KMS-11 (cell line): ENCODE results near the gene STIM1.
"Not testable (repeated sequence)": the region's sequence is repeated elsewhere in the genome, so short reads cannot be mapped to it uniquely, and the experiment has no call there.

ENCODE experiments used
- H2AFZ ChIP-seq: fragments of 200-600 bp; sonication (generic); 2 replicates; pipeline ENCODE4 v1.6.1; 2016; ENCODE audit warnings: antibody characterized with exemption, mixed run types, low read depth
- H3K27ac ChIP-seq: fragments of 200-600 bp; sonication (generic); 2 replicates; pipeline ENCODE4 v1.6.1; 2016; ENCODE audit warnings: mild to moderate bottlenecking, mixed run types
- H3K27me3 ChIP-seq: fragments of 200-600 bp; sonication (generic); 2 replicates; pipeline ENCODE4 v1.6.1; 2017; ENCODE audit warnings: mild to moderate bottlenecking, low read depth, mixed run types, moderate library complexity; ENCODE audit not compliant: insufficient read depth
- H3K36me3 ChIP-seq: fragments of 200-600 bp; sonication (generic); 2 replicates; pipeline ENCODE4 v1.6.1; 2017; ENCODE audit warnings: mild to moderate bottlenecking, mixed run types; ENCODE audit not compliant: insufficient read depth
- H3K4me1 ChIP-seq: fragments of 200-600 bp; sonication (generic); 2 replicates; pipeline ENCODE4 v1.6.1; 2016; ENCODE audit warnings: mild to moderate bottlenecking, low read depth, mixed run types; ENCODE audit not compliant: poor library complexity, severe bottlenecking
- H3K4me2 ChIP-seq: fragments of 200-600 bp; sonication (generic); 2 replicates; pipeline ENCODE4 v1.7.0; 2016; ENCODE audit warnings: mild to moderate bottlenecking, mixed run types
- H3K4me3 ChIP-seq: fragments of 200-600 bp; sonication (generic); IDR thresholded peaks from 2 replicates; pipeline ENCODE4 v1.6.1; 2017; ENCODE audit warnings: low read depth, low read length, mixed read lengths; ENCODE audit not compliant: insufficient read depth
- H3K79me2 ChIP-seq: fragments of 200-600 bp; sonication (generic); 2 replicates; pipeline ENCODE4 v1.6.1; 2016; ENCODE audit warnings: low read depth, mixed run types; ENCODE audit not compliant: insufficient read depth
- H3K9ac ChIP-seq: fragments of 200-600 bp; sonication (generic); 2 replicates; pipeline ENCODE4 v1.6.1; 2016; ENCODE audit warnings: mild to moderate bottlenecking, mixed run types
- H4K20me1 ChIP-seq: fragments of 200-600 bp; sonication (generic); 2 replicates; pipeline ENCODE4 v1.6.1; 2016; ENCODE audit warnings: mild to moderate bottlenecking, mixed run types; ENCODE audit not compliant: insufficient read depth
- CTCF ChIP-seq: fragments of 200-600 bp; sonication (generic); conservative IDR thresholded peaks from 2 replicates; pipeline ENCODE4 v1.6.1; 2017; ENCODE audit warnings: low read depth, mild to moderate bottlenecking, antibody characterized with exemption, low read length, moderate library complexity, mixed read lengths

STIM1 gene

GRCh38 chr11:3810446-3810845 lies 45.0 kb upstream of the STIM1 start:
- Histone ChIP-seq H3K4me3 (no peak overlapping the region), H4K20me1 (no peaks in the 10 kb centered on the region), H3K4me2 (no peak overlapping the region), H3K36me3 (no peaks in the 10 kb centered on the region), H3K4me1 (peaks cover 6% of the 10 kb centered on the region), H3K79me2 (no peaks in the 10 kb centered on the region), H3K27me3 (no peaks in the 10 kb centered on the region), H3K27ac (no peak overlapping the region), H3K9ac (no peak overlapping the region), H2AFZ (no peak overlapping the region)
- no peak for TF ChIP-seq CTCF

- Histone ChIP-seq H2AFZ (no peak overlapping the region), H3K9ac (no peak overlapping the region), H3K36me3 (no peaks in the 10 kb centered on the region), H3K27ac (no peak overlapping the region), H3K79me2 (no peaks in the 10 kb centered on the region), H3K4me1 (peaks cover 6% of the 10 kb centered on the region), H3K4me2 (no peak overlapping the region), H3K27me3 (no peaks in the 10 kb centered on the region), H3K4me3 (no peak overlapping the region), H4K20me1 (no peaks in the 10 kb centered on the region)
- TF ChIP-seq CTCF = no peak
Observed at GRCh38 chr11:3810951-3811350, 44.5 kb upstream of the STIM1 start.

GRCh38 chr11:3814832-3815231 lies 40.6 kb upstream of the STIM1 start:
- not testable (repeated sequence) for H3K9ac ChIP-seq, H3K27me3 ChIP-seq, H3K27ac ChIP-seq, H2AFZ ChIP-seq, H3K4me2 ChIP-seq, H3K79me2 ChIP-seq, H3K36me3 ChIP-seq, H4K20me1 ChIP-seq, H3K4me3 ChIP-seq, H3K4me1 ChIP-seq

GRCh38 chr11:3815845-3816244 lies 39.6 kb upstream of the STIM1 start:
- no peaks in the 10 kb centered on the region for H3K79me2 ChIP-seq
- H3K27ac ChIP-seq = no peak overlapping the region
- no peak overlapping the region for H3K4me2 ChIP-seq
- H3K4me1 ChIP-seq = no peaks in the 10 kb centered on the region
- TF ChIP-seq CTCF = no peak
- H3K9ac ChIP-seq = no peak overlapping the region
- H3K27me3 ChIP-seq = no peaks in the 10 kb centered on the region
- H3K36me3 ChIP-seq = no peaks in the 10 kb centered on the region
- no peak overlapping the region for H3K4me3 ChIP-seq
- H4K20me1 ChIP-seq = no peaks in the 10 kb centered on the region
- H2AFZ ChIP-seq = no peak overlapping the region

GRCh38 chr11:3816673-3817072 lies 38.8 kb upstream of the STIM1 start:
- Histone ChIP-seq H3K4me1 (no peaks in the 10 kb centered on the region), H3K9ac (no peak overlapping the region), H3K79me2 (no peaks in the 10 kb centered on the region), H3K36me3 (no peaks in the 10 kb centered on the region), H3K4me2 (no peak overlapping the region), H3K27me3 (no peaks in the 10 kb centered on the region), H3K27ac (no peak overlapping the region), H3K4me3 (no peak overlapping the region), H2AFZ (no peak overlapping the region), H4K20me1 (no peaks in the 10 kb centered on the region)
- TF ChIP-seq CTCF = no peak
